OCI-LY1 (cell line): ENCODE data around the gene METTL25B.

ENCODE experiments used
- H2AFZ ChIP-seq: fragments of 200-600 bp; sonication (generic), shearing (Covaris generic); 2 replicates; pipeline ENCODE4 v1.6.0; 2014; ENCODE audit warnings: antibody characterized with exemption, mild to moderate bottlenecking, low read length
- H3F3A ChIP-seq: fragments of 200-600 bp; sonication (generic), shearing (Covaris generic); 2 replicates; pipeline ENCODE4 v1.6.0; 2014; ENCODE audit warnings: mild to moderate bottlenecking, antibody characterized with exemption, low read length, moderate library complexity; ENCODE audit not compliant: insufficient read depth
- H3K27ac ChIP-seq: fragments of 200-600 bp; sonication (generic); 2 replicates; pipeline ENCODE4 v1.5.1; 2014; ENCODE audit warnings: low read length, mixed run types, mild to moderate bottlenecking, low read depth; ENCODE audit not compliant: poor library complexity, severe bottlenecking
- H3K27me3 ChIP-seq: fragments of 200-600 bp; sonication (generic); 2 replicates; pipeline ENCODE4 v1.6.0; 2014; ENCODE audit warnings: antibody characterized with exemption, mild to moderate bottlenecking, low read length, moderate library complexity; ENCODE audit not compliant: insufficient read depth
- H3K36me3 ChIP-seq: fragments of 200-600 bp; sonication (generic); 2 replicates; pipeline ENCODE4 v1.6.1; 2014; ENCODE audit warnings: mild to moderate bottlenecking, antibody characterized with exemption, low read length, moderate library complexity, mixed read lengths; ENCODE audit not compliant: insufficient read depth
- H3K4me1 ChIP-seq: fragments of 200-600 bp; sonication (generic); 2 replicates; pipeline ENCODE4 v1.5.1; 2014; ENCODE audit warnings: mild to moderate bottlenecking, low read length, moderate library complexity; ENCODE audit not compliant: insufficient read depth, severe bottlenecking
- H3K4me2 ChIP-seq: fragments of 200-600 bp; sonication (generic), shearing (Covaris generic); 2 replicates; pipeline ENCODE4 v1.6.1; 2014; ENCODE audit warnings: low read length
- H3K4me3 ChIP-seq: fragments of 200-600 bp; sonication (generic); 2 replicates; pipeline ENCODE4 v1.5.1; 2014; ENCODE audit warnings: low read length, low read depth, mild to moderate bottlenecking, mixed read lengths; ENCODE audit not compliant: poor library complexity, severe bottlenecking
- H3K79me2 ChIP-seq: fragments of 200-600 bp; shearing (Covaris generic); 2 replicates; pipeline ENCODE4 v1.6.1; 2016; ENCODE audit warnings: mixed run types, low read length, mixed read lengths; ENCODE audit not compliant: insufficient read depth
- H3K9ac ChIP-seq: fragments of 200-600 bp; sonication (generic), shearing (Covaris generic); 2 replicates; pipeline ENCODE4 v1.6.1; 2014; ENCODE audit warnings: mild to moderate bottlenecking, low read length, mixed read lengths
- H3K9me2 ChIP-seq: fragments of 200-600 bp; sonication (generic), shearing (Covaris generic); 2 replicates; pipeline ENCODE4 v1.6.1; 2014; ENCODE audit warnings: low read depth, mild to moderate bottlenecking, low read length, mixed read lengths
- H3K9me3 ChIP-seq: fragments of 200-600 bp; shearing (Covaris generic); 2 replicates; pipeline ENCODE4 v1.6.1; 2014; ENCODE audit warnings: low read length, mixed read lengths
- H4K20me1 ChIP-seq: fragments of 200-600 bp; sonication (generic), shearing (Covaris generic); 2 replicates; pipeline ENCODE4 v1.6.0; 2016; ENCODE audit warnings: mild to moderate bottlenecking, low read length; ENCODE audit not compliant: insufficient read depth
- EZH2 ChIP-seq: fragments of 200-600 bp; sonication (generic), shearing (Covaris generic); IDR thresholded peaks from 2 replicates; pipeline ENCODE4 v1.8.0; 2017; ENCODE audit warnings: borderline replicate concordance, mixed run types, mild to moderate bottlenecking, antibody characterized with exemption, low read length, moderate library complexity, mixed read lengths
- TF ChIP-seq, protein P1 (sequence below): fragments of 200-600 bp; sonication (generic), shearing (Covaris generic); IDR thresholded peaks from 2 replicates; pipeline ENCODE4 v1.5.1; 2017; ENCODE audit warnings: mild to moderate bottlenecking, antibody characterized with exemption, low read length, moderate library complexity, mixed read lengths

The METTL25B gene

DNA sequence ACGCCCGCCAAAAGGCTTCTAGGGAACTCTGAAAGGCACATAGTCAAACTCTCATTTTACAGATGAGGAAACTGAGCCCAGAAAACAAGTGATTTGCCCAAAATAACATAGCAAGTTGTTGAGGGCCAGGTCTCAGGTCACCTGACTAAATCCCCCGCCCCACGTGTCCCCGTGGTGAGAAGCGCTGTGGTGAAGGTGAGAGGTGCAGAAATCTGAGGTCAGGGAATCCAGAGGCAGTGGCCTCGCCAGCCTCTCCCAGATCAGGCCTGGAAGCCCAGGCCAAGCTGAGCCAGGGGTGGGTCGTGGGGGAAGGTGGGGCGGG, 18.1 kb downstream of the METTL25B start:
- H3K4me3 ChIP-seq, result no peak overlapping the region
- H3F3A ChIP-seq, result 0 out of 2 replicates have a peak, but pooled peaks cover 9% of the 10 kb centered on the region
- peak overlapping the region; percentile 76 for H3K27ac ChIP-seq
- no peak overlapping the region for H2AFZ ChIP-seq
- H3K79me2 ChIP-seq, result peaks cover 53% of the 10 kb centered on the region
- no peaks in the 10 kb centered on the region for H3K9me2 ChIP-seq
- no peaks in the 10 kb centered on the region for H3K9me3 ChIP-seq
- peaks cover 50% of the 10 kb centered on the region for H3K4me1 ChIP-seq
- H4K20me1 ChIP-seq, result no peaks in the 10 kb centered on the region
- TF ChIP-seq, protein P1, sequence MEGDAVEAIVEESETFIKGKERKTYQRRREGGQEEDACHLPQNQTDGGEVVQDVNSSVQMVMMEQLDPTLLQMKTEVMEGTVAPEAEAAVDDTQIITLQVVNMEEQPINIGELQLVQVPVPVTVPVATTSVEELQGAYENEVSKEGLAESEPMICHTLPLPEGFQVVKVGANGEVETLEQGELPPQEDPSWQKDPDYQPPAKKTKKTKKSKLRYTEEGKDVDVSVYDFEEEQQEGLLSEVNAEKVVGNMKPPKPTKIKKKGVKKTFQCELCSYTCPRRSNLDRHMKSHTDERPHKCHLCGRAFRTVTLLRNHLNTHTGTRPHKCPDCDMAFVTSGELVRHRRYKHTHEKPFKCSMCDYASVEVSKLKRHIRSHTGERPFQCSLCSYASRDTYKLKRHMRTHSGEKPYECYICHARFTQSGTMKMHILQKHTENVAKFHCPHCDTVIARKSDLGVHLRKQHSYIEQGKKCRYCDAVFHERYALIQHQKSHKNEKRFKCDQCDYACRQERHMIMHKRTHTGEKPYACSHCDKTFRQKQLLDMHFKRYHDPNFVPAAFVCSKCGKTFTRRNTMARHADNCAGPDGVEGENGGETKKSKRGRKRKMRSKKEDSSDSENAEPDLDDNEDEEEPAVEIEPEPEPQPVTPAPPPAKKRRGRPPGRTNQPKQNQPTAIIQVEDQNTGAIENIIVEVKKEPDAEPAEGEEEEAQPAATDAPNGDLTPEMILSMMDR, result no peak
- TF ChIP-seq EZH2, result no peak
- H3K36me3 ChIP-seq, result peaks cover 56% of the 10 kb centered on the region
- H3K9ac ChIP-seq, result no peak overlapping the region
- H3K27me3 ChIP-seq, result no peaks in the 10 kb centered on the region
- H3K4me2 ChIP-seq, result peak overlapping the region; percentile 53; the same call in 1 of the 2 replicates

DNA sequence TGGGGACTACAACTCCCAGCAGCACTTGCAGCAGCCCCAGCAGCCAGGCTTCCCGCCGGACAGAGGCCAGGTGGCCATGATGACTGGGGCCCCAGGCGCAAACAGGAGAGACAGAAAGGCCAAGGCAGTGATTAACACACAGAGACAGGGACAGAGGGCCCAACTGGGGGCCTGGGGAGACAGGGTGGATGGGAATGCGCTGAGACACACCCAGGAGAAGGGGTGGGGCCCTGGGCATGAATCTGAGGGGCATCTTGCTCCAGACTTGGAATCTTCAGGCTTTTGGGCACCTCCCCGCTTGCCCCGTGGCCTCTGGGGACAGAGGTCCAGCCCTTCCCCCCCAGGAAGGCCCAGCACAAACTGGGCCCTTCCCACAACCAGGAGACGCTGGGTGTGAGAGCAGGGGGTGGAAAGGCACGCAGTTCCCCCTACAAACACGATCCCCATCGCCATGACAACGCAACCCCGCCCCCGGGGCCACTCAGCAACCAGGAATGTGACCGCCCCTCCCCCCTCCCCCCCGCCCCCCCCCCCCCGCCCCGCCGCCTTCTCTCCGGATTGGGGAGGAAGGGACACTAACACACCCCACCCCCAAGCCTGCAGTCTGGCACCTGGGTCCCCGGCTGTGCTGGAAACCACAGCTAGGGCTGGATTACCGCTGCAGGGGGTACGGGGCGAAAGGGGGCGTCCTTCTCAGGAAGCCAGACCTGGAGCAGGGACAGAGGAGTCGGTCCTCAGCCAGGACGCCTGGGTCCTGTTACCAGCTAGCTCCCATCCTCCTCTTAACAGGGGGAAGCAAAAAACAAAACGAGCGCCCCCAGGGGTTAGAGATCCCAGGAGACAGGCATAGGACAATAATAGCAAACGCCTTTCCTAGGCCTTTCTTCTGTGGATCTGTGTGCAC, 18.7 kb downstream of the METTL25B start:
- Histone ChIP-seq H3F3A (0 out of 2 replicates have a peak, but pooled peaks cover 5% of the 10 kb centered on the region), H4K20me1 (no peaks in the 10 kb centered on the region), H3K4me2 (peak overlapping the region; percentile 98), H3K4me3 (peak overlapping the region; percentile 91), H3K36me3 (peaks cover 50% of the 10 kb centered on the region), H3K4me1 (peaks cover 44% of the 10 kb centered on the region), H3K9me2 (no peaks in the 10 kb centered on the region), H2AFZ (no peak overlapping the region), H3K9ac (peak overlapping the region; percentile 99; the same call in 1 of the 2 replicates), H3K9me3 (no peaks in the 10 kb centered on the region), H3K27me3 (no peaks in the 10 kb centered on the region), H3K27ac (peak overlapping the region; percentile 82), H3K79me2 (peaks cover 53% of the 10 kb centered on the region)
- TF ChIP-seq, protein P1, result peak; percentile 55; the same call in 1 of the 2 replicates
- TF ChIP-seq EZH2, result no peak

DNA sequence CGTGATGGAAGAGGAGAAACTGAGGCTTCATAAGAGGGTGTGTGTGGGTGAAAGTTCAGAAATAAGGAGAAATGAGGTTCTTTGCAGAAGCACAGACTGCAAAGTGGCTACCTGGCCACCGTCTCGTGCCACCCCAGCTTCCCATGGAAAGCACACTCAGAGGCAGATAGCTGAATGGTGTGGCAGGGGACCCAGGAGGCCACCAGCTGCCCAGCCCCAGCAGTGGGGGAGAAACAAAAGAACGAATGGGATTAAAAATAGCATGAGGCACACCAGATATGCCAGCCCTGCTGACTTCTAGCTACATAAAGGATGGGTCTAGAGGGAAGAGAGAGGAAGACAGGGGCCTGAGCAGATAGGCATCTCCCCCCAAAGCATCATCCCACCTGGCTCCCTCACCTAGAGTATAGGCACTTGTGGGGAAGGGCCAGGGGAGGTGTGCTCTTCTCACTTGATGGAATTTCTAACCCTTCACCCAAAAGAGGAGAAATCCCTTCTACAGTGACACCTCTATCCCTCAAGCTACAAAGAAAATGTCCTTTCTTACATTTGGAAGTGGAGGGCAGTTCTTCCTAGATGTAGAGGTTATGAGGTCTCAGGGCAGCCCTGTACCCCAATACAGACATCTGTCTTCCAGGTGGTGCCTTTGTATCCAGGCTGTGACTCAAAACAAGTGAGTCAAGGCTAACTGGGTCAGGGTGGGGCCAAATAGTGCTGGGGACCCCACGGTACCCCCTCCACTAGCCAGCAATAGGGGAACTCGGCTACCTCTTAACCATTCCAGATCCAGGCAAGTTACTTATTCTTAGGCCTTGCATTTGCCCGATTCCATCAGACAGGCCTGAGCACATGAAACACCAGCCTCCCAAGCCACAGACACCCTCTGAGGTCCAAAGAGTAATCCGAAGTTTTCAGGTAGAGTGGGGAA, 19.7 kb downstream of the METTL25B start:
- H3K9me3 ChIP-seq, result no peaks in the 10 kb centered on the region
- H3K9me2 ChIP-seq, result no peaks in the 10 kb centered on the region
- no peaks in the 10 kb centered on the region for H3F3A ChIP-seq
- no peaks in the 10 kb centered on the region for H4K20me1 ChIP-seq
- H3K79me2 ChIP-seq, result peaks cover 53% of the 10 kb centered on the region
- peaks cover 40% of the 10 kb centered on the region for H3K36me3 ChIP-seq
- no peak overlapping the region for H2AFZ ChIP-seq
- peak overlapping the region; percentile 98 for H3K4me2 ChIP-seq
- H3K9ac ChIP-seq, result peak overlapping the region; percentile 99
- peak overlapping the region; percentile 82 for H3K27ac ChIP-seq
- peak overlapping the region; percentile 91 for H3K4me3 ChIP-seq
- TF ChIP-seq, protein P1, result no peak
- no peak for TF ChIP-seq EZH2
- H3K27me3 ChIP-seq, result no peaks in the 10 kb centered on the region
- peaks cover 50% of the 10 kb centered on the region for H3K4me1 ChIP-seq
